HK-2 (cell line): ENCODE results near the gene ZNF462.
A peak's percentile ranks its signal among the peaks of the same experiment; 100 is the strongest.

Experiments used
- DNase-seq: peaks from one replicate; pipeline ENCODE4 v3.0.0-alpha.2; 2018; ENCODE audit not compliant: unreplicated experiment

The ZNF462 gene

DNA sequence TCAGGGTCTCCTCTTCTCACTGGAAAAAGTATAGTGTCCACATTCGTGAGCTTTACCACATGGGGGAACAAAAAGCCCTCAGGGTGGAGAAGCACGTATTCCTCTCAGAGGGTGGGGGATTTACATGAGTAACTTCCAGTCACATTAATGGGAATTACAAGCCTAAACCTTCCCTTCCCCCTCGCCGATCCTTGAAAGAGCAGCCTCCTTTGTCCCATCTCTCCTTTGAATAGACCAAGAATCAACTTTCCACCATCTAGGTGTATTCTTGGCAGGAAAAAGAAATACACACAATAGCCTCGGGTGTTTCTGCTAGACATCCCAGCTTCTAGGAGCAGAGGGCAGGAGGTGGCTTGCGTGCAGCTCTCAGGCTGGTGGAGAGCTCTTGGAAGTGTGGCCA, 144.4 kb downstream of the ZNF462 start:
- no peak for DNase-seq

DNA sequence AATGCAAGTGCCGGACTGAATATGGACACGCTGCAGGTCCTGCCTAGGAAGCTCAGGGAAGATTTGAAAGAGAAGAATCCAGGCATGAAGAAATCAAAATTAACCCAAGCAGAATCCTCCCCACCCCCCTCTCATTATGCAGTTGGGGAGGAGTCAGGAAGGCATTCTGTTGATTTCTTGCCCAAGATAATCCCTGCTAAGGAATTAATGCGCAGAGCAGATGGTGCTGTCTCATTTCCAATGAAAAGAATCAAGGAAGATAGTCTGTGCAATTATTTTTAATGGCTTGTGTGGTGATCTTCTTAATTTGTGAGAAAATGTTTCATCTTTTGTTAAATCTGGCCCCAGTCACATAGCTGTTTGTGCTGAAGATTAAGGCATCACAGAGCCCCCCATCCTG, 145.0 kb downstream of the ZNF462 start:
- DNase-seq = no peak

DNA sequence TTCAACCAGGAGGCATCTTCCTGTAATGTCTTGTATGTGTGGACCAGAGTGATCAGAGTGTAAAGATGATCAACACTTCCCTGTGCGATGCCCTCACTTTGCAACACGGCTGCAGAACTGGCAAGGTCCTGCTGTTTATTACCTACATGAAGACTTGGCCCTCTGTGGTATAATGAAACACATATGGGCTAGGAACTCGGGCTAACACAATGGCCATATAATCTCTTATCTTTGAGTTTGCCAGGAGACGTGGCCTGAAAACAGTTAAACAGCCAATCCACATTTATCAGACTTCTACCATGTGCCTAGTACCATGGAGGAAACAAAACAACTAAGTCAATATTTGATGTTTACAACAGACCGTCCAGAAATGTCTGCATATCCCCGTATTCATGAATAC, 145.5 kb downstream of the ZNF462 start:
- no peak for DNase-seq

DNA sequence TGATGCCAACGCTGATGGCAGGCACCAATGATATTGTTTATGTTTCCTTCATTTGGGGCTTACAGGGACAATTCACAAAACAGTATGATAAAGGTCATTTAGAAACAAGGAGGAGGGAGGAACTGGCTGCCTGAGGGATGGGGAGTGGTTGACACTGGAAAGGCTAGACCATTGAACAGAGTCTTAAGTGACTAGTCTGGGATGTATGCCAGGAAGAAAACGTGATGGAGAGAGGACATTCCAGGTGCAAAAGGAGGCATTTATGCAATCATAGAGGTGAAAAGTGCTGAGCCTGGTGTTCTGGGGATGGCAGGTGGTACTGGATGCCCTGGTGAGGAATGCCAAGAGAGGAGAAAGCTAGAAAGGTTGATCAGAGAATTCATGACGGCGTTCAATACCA, 153.4 kb downstream of the ZNF462 start:
- DNase-seq = no peak

DNA sequence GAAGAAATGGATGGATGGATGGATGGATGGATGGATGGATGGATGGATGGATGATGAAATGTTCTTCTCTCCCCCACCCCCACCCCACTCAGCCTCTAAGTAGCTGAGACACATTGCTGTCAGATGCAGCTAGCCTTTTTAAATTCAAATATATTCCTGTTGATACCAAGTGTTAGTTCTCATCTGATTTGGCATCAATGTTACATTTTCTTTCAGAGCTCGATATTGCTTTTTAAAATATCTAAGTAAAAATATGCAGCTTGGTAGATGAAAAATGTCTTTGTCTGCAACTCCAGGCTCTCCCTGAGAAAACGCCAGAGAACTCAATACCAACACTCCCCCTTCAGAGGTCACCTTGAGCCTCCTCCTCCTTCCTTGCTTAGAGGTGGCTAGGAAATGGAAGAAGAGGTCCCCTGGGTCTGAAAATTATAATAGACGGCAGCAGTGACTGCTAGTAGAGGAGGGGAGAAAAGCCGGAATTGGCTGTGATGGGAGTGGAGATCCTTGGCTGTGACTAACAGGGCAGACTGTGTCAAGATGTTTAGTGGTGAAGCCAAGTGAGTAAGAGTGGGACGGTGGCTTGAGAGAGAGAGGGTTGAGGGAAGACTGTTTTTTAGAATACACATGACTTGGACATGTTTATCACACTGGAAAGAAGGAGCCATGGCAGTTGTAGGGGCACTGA, 156.0 kb downstream of the ZNF462 start:
- peak; percentile 54 for DNase-seq

DNA sequence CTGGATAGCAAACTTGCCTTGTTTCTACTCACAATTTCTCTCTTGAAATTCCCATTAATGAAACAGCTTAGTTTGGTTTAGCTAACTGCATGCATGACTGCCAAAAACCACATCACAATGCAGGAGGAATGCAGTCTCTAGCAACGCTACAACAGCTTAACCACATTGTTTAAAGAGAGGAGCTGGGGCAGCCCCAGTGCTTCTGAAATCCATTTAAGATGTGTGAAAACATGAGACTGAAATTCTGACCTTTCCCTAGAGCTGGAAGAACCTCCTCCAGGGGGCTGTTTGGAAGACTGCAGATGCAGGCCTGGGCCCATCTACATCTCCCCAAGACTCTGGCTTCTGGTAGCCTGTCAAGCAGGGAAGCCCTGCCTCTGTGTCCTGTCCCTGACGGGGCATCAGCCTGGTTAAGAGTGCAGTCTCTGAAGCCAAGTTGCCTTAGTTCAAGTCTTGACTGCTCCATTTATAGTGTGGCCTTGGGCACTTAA, 157.1 kb downstream of the ZNF462 start:
- DNase-seq = peak; percentile 70

DNA sequence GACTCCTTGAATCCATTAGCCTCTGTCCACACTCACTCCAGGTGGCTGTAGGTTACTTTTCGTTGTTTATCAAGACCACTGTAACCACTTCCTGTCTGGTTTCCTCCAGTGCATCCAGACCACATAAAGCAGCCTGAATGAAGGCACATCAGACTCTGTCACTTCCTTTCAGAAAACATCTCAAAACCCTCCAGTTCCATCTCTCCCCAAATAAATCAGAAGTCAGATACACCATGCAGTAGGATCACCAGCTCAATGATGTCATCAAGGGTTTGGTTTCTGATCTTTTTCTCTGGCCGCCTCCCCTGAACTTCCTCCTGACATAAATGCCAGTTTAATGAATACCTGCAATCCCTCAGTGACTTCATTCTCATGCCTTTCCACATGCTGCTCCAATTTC, 161.2 kb downstream of the ZNF462 start:
- peak; percentile 41 for DNase-seq

DNA sequence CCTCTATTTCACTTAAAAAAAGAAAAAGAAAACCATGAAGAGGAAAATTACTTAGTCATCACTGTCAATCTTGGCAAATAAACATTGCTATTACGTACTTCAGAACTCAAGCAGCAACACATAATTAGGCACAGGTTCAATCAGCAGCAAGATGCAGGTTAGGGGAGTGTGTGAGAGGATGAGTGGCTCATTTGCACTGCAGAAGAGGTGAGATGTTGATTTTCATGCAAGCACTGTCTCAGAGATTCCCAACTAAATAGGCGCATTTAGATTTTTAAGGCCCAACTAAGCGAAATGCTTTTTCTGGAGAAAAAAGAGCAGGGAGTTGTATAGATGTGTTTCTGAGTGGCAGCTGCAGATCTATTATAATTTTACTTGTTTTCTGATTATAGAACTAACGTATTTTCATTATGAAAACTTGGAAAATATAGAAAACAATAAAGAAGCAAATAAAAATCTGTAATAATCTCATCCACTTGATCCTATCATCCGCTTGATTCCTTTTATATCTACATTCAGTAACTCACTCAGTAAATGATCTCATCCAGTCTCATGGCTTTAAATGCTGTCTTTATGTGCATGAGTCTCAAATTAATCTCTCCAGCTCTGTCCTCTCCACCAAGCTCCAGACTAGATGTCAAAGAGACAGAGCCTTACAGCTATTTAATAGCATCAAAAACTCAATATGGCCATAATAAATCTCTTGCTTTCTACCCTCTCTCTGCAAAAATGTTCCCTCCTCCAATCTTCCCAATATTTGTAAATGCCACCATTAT, 162.5 kb downstream of the ZNF462 start:
- DNase-seq = no peak

DNA sequence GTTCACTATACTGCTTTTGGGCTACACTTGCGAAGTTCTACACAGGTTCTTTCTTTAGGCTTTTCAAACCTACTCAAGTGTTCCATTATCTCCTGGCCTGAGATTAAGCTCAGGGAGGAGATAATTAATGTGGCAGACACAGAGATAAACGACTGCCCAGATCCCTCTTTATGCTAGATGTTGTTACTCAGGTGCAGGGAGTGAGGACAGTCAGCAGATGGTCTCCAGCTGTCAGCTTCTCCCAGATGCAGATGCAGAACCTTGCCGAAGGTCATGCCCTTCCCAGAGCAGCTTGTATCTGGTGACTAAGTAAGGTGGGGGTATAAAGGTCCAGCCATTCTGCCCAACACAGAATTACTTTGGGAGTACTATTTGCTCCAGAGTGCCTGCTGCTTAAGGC, 166.2 kb downstream of the ZNF462 start:
- no peak for DNase-seq

DNA sequence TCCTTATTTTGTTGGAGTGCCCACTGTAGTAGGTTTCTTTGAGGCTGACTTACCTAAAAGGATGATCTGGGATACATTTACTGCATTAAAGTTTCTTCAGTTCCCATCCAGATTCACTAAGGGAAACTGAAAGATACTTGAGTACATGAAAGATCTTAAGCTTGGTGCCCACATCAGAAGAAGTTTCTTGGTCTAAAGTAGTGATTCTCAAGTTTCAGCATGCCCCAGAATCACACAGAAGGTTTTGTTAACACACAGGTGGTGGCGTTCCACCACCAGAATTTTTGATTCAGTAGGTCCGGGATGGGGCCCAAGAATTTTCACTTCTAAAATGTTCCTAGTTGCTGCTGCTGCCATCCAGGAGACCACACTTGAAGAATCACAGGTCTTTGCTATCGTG, 171.0 kb downstream of the ZNF462 start:
- DNase-seq = no peak

DNA sequence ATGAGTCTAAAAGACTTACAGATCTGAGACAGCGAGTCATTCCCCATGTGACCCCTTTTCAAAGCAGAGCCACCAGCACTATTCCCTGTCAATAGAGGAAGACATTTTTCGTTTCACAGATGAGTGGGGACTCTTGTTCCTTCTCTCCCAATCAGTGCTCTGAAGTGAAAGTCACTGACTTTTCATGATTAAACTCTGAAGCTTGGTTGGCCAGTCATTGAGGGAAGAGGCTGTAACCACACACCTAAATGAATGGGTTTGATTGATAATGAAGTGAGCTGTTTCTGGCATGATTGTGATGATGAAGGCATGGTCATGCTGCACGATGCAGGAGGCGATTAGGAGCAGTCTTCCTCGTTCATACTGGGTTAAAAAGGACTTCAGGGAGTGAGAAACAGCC, 171.9 kb downstream of the ZNF462 start:
- no peak for DNase-seq

DNA sequence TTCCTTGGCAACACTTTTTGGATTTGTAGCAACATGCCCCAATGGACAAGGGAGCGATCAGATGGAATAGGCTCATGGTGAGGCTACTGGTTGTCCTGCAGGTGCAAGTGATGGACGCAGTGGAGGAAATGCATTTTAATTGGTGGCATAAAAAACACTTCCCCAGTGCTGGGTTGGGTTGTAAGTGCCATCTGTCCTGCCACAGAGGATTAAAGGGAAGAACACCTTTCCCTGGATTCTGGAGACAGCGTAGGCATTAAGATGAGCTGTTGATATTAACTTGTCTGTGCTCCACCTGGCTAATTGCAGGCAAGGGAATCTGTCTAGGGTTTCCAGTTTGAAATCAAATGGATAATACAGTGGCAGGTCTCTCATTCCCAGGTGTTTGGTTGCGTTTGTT, 173.4 kb downstream of the ZNF462 start:
- DNase-seq = no peak

DNA sequence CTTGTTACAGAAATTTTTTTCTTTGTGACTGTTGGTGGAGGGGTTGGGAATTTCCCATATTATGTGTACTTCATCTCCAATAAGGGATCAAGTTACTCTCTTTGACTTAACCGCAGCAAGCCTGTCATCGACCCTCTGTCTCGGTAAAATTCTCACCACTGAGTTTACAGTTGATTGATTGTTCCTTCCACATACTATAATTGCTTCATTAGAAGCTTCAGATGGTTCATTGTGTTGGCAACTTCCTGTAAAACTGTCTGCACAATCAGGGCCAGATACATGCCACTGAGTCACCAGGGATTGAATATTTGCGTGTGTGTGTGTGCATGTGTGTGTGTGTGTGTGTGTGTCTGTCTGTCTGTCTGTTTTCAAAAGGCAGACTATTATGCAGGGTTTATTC, 176.6 kb downstream of the ZNF462 start:
- peak; percentile 72 for DNase-seq

DNA sequence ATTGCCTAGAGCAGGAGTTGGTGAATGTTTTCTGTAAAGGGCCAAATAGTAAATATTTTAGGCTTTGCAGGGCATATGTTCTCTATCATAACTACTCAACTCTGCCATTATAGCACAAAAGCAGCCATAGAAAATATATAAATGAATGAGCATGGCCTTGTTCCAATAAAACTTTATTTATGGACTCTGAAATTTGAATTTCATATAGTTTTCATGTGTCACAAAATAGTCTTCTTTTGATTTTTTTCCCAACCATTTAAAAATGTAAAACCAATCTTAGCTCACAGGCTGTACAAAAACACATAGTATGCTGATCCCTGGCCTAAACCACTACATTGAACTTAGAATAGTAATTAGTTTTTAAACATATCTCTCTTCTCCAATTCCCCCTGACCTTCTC, 179.6 kb downstream of the ZNF462 start:
- DNase-seq = no peak

DNA sequence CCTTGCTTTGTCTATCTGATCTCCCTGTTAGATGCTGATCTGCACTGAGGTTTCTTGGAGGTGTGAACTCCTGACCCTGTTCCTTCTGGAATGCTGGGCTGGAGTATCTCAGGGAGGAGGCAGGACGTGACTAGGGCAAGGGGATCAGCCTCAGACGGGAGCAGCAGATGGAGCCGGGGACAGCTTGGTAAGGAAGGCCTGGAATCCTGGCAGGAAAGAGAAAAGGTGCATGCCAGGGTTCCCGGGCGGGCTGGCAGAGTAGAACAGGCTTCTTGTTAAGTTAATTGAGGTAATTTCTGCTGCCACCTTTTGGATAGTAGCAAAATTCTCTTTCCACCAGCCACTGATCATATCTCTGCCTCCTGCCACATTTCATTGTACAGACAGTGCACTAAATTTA, 180.9 kb downstream of the ZNF462 start:
- no peak for DNase-seq

DNA sequence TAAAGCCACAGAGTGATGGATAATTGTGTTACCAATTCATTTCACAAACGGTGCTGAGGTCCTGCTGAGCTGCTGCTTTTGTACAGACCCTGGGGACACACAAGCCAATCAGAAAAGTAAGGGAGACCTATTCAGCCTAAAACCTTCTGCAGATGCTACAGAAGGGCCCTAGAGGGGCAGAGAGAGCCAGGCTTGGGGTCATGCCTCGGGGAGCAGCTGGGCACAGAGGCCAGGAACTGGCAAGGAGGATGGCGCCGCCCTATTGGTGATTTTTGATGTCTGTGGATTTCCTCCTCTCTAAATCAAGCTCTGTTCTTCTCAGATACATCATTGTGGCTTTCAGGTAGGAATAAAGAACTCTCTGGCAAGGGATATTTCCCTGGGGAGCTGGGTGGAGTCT, 181.9 kb downstream of the ZNF462 start:
- DNase-seq = no peak

DNA sequence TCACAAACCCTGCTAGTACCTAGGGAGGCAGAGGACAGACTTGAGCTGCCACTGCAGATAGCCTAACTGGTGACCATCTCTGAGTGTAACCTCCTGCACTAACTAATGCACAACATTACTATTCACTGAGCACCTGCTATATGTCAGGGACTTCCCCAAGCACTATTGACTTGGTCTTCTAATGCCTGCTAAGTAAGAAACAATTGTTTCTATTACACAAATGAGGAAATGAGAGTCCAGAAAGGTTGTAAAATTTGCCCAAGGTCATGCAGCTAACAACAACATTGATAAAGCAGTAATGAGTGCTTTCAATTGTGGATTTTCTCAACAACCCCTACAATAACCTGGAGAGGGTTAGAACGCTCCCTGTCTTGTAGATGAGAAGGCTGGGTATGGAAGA, 183.7 kb downstream of the ZNF462 start:
- DNase-seq = no peak

DNA sequence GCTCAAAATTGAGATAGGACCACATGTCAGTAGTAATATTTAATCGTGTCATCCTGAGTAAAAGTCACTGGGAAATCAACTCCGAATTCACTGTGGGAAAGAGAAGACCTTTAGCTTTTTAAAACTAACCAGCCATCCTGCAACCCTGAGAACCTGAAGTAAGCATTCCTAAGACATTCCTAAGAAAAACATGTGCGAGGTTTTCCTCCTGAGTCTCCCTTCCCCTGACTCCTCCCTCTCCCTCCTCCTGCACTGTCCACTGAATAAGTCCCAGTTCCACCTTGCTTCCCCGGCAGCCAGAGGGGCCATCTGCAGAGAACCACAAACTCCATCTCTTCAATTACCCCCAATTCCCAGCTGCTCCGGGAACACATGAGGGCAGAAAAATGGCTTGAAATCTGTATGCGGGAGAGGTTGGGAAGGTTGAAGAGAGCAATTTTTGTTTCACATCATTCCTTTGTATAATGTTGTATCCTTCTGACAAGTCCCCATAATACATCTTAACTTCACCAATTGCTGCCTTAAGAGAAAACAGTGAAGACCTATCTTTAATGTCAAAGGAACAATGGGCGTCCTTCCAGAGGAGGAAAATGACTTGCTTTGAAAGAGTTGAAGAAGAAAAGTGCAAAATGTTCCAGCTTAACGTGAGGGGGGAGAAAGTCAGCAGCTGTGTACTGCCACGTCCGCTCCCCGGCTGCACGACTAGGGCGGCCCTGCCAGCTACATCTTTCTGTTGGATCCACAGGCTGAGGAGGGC, 186.3 kb downstream of the ZNF462 start:
- DNase-seq = no peak

DNA sequence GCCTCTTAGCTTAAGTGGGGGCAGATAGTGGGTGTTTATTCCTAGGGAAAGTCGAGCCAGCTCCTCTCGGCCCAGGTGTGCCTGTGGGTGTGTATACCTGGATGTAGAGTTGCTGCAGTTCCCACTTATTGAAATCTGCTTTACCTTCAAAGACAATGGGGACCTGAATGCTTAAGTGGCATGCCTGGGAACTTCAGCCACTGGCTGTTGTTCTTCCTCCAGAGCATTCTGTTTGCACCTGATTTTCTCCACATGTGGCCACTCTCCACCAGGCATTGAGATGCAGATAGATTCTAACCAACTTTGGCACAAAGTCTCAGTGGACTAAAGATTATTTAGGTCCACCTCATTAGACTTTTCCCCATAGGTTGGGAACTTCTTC, 186.8 kb downstream of the ZNF462 start:
- DNase-seq = no peak

DNA sequence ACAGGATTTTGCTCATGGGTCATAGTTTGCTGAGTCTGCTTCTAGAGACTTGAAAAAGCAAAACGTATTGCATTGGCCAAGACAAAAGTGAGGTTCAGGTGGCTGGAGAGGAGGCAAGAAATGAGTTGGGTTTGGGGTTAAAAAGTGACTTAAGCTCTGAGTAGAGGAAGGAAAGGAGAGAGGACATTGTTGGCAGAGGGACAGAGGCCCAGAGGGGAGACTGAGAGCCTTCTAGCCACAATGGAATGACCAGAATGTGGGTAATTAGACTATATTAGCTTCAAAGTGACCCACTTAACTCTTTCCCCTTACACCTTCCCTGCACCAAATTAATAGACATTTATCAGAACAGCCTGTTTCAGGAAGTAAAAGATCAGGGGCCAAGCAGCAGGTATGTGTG, 188.4 kb downstream of the ZNF462 start:
- DNase-seq = no peak

DNA sequence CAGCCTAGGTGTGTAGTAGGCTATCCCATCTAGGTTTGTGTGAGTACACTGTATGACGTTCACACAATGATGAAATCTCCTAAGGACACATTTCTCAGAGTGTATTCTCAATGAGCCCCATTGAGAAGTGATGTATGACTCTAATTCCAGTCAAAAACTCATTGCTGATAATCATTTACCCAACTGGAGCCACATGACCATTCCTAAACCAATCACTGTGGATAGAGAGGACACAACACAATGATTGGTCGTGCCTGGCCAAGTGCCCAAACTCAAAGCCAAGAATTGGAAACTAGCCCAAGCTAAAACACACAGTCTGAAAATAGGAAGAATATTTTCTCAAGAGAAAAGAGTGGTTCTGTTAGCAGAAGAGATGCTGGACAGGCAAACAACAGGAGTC, 191.2 kb downstream of the ZNF462 start:
- no peak for DNase-seq

DNA sequence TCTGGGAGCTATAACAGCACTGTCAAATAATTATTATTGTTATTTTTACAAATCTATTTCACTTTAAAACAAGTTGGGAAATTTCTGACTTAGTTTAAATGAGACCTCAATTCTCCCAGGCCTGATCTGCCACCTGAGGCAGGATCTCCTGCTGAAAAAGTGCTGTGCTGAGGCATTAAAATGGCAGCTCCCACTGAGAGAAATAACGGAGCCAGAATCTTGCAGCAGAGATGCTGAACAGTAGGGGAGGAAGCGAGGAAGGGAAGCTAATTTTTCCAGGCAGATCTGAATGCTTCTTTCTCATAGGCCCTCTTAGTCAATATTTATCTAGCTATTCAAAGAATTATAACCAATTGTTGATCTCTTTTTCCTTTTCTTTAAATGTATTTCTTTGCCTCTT, 196.3 kb downstream of the ZNF462 start:
- DNase-seq = no peak

DNA sequence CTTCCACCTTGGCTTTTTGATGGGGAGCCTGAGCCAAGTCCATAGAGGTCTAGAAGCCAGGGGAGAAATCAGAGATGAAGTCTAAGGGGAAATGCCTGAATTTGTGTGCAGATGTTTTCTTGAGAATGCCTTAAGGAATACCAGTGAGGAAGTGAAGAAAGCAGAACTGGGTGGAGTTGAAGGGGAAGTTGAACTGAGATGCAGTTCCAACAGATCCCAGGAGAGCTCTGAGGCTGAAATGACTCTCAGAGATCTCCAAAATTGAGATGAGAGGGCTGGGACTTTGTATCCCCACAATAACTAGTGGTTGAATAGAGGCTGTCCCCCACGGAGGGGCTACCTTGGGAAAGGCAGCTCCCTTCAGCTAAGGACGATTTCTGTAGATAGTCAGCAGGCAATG, 197.1 kb downstream of the ZNF462 start:
- no peak for DNase-seq
